ENCODE measurements around the gene SLC25A10. TPM values are rescaled to one million over a fixed set of nuclear protein-coding genes. Genes with fewer than 3 reads are reported as not detected.

Gene SLC25A10
- total RNA-seq, 1 donor from 2014 or later: 9.1 TPM

GRCh38 chr17:81682565-81683207 lies 29.4 kb upstream of the SLC25A10 start:
- Histone ChIP-seq H3K36me3 (no peaks in the 10 kb centered on the region), H3K27me3 (no peaks in the 10 kb centered on the region), H3K4me2 (peak overlapping the region; percentile 80), H3K27ac (no peak overlapping the region), H3K4me3 (peak overlapping the region; percentile 74), H3K79me2 (ENCODE audit: low read depth) (peaks cover 50% of the 10 kb centered on the region), H2AFZ (replicated peaks) (no peak overlapping the region), H3K9me3 (ENCODE audit: low read depth) (no peaks in the 10 kb centered on the region), H4K20me1 (ENCODE audit: low read depth) (peaks cover 27% of the 10 kb centered on the region), H3K9ac (peak overlapping the region; percentile 77), H3K4me1 (peaks cover 10% of the 10 kb centered on the region), H3F3A (ENCODE audit: low read depth) (peaks cover 6% of the 10 kb centered on the region)
- Mint-ChIP-seq H3K36me3 (peaks cover 5% of the 10 kb centered on the region), H3K27me3 (ENCODE audit: insufficient read depth, low read depth) (peaks cover 2% of the 10 kb centered on the region), H3K4me3 (peak overlapping the region; percentile 96), H3K4me1 (peaks cover 23% of the 10 kb centered on the region), H3K27ac (peak overlapping the region; percentile 84), H3K9me3 (no peaks in the 10 kb centered on the region)
- peak; percentile 44 for DNase-seq (ENCODE audit: low spot score)
- no peak for TF ChIP-seq EZH2phosphoT487 (IDR thresholded peaks at IDR 0.05)
- peak; percentile 1 for TF ChIP-seq EZH2 (IDR thresholded peaks at IDR 0.05)

- H3K4me1 ChIP-seq: peaks cover 10% of the 10 kb centered on the region
- peaks cover 6% of the 10 kb centered on the region for H3F3A ChIP-seq (ENCODE audit: low read depth)
- no peaks in the 10 kb centered on the region for H3K9me3 ChIP-seq (ENCODE audit: low read depth)
- H3K9ac ChIP-seq: peak overlapping the region; percentile 77
- TF ChIP-seq CTCF (IDR thresholded peaks at IDR 0.05) (no peak), EZH2 (IDR thresholded peaks at IDR 0.05) (no peak), EZH2phosphoT487 (IDR thresholded peaks at IDR 0.05) (no peak)
- peak; percentile 55 for DNase-seq (ENCODE audit: low spot score)
- peaks cover 2% of the 10 kb centered on the region for H3K27me3 Mint-ChIP-seq (ENCODE audit: insufficient read depth, low read depth)
- peak overlapping the region; percentile 96 for H3K4me3 Mint-ChIP-seq
- no peaks in the 10 kb centered on the region for H3K9me3 Mint-ChIP-seq
- peaks cover 50% of the 10 kb centered on the region for H3K79me2 ChIP-seq (ENCODE audit: low read depth)
- H3K4me3 ChIP-seq: peak overlapping the region; percentile 74
- peaks cover 23% of the 10 kb centered on the region for H3K4me1 Mint-ChIP-seq
- peak overlapping the region; percentile 84 for H3K27ac Mint-ChIP-seq
- peaks cover 27% of the 10 kb centered on the region for H4K20me1 ChIP-seq (ENCODE audit: low read depth)
- H3K27me3 ChIP-seq: no peaks in the 10 kb centered on the region
- peak overlapping the region; percentile 29 for H2AFZ ChIP-seq (replicated peaks)
- H3K36me3 Mint-ChIP-seq: peaks cover 5% of the 10 kb centered on the region
- H3K36me3 ChIP-seq: no peaks in the 10 kb centered on the region
- H3K27ac ChIP-seq: no peak overlapping the region
- peak overlapping the region; percentile 80 for H3K4me2 ChIP-seq
These were observed 28.9 kb upstream of the SLC25A10 start for GRCh38 chr17:81683208-81683583.

GRCh38 chr17:81683584-81684441 lies 28.3 kb upstream of the SLC25A10 start, which contains the start of the genes ARL16 and HGS:
ARL16 (minus strand) TSS chr17:81683797; CDS start chr17:81683753, 44 bp downstream.
HGS (plus strand) TSS chr17:81684011; CDS start chr17:81684067, 56 bp downstream.
- H2AFZ ChIP-seq (replicated peaks): peak within 1 kb of the TSS; percentile 29
- H3K4me2 ChIP-seq: peak within 1 kb of the TSS; percentile 95
- Mint-ChIP-seq H3K4me1 (peaks cover 23% of the 10 kb centered on the region), H3K27me3 (ENCODE audit: insufficient read depth, low read depth) (peaks cover 2% of the 10 kb centered on the region), H3K36me3 (peaks cover 6% of the 10 kb centered on the region), H3K27ac (peak within 1 kb of the TSS; percentile 84), H3K4me3 (peak within 1 kb of the TSS; percentile 96), H3K9me3 (no peaks in the 10 kb centered on the region)
- H3K27ac ChIP-seq: no peak within 1 kb of the TSS
- H3F3A ChIP-seq (ENCODE audit: low read depth): peaks cover 6% of the 10 kb centered on the region
- peak; percentile 100 for DNase-seq (ENCODE audit: low spot score)
- H3K9me3 ChIP-seq (ENCODE audit: low read depth): no peaks in the 10 kb centered on the region
- no peaks in the 10 kb centered on the region for H3K36me3 ChIP-seq
- peak within 1 kb of the TSS; percentile 82 for H3K9ac ChIP-seq
- H3K27me3 ChIP-seq: no peaks in the 10 kb centered on the region
- H3K79me2 ChIP-seq (ENCODE audit: low read depth): peaks cover 50% of the 10 kb centered on the region
- peaks cover 27% of the 10 kb centered on the region for H4K20me1 ChIP-seq (ENCODE audit: low read depth)
- TF ChIP-seq EZH2 (IDR thresholded peaks at IDR 0.05) (no peak), CTCF (IDR thresholded peaks at IDR 0.05) (no peak), EZH2phosphoT487 (IDR thresholded peaks at IDR 0.05) (no peak)
- peaks cover 10% of the 10 kb centered on the region for H3K4me1 ChIP-seq
- H3K4me3 ChIP-seq: peak within 1 kb of the TSS; percentile 74
